ENCODE results near the gene PPFIA4.

Gene PPFIA4

DNA sequence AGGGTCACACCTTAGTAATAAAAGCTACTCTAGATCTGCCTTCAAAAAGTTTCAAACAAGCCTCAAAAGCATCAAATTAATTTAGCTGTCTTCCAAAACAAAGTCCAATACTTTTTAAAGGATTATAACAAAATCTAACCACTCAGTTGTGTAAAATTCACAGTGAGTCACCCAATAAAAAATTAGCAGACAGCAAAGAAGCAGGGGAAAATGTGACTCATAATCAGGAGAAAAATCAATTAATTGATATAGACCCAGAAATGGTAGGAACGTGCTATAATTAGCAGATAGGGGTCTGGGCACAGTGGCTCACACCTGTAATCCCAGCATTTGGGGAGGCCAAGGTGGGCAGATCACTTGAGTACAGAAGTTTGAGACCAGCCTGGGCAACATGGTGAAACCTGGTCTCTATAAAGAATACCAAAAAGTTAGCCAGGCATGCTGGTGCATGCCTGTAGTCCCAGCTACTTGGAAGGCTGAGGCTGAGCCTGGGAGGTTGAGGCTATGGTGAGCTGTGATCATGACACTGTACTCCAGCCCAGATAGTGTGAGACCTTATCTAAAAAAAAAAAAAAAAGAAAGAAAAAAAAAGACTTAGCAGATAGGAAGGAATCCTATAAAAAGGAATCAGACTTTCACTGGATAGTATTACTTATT, 67.6 kb downstream of the PPFIA4 start:
- in situ Hi-C loops (cut with MboI; ENCODE audit: low sequenced_read_pairs), result no loop called here

- in situ Hi-C loops (cut with MboI; ENCODE audit: low sequenced_read_pairs), result no loop called here
Measured at GRCh38 chr1:203095061-203095690, 68.9 kb downstream of the PPFIA4 start.

DNA sequence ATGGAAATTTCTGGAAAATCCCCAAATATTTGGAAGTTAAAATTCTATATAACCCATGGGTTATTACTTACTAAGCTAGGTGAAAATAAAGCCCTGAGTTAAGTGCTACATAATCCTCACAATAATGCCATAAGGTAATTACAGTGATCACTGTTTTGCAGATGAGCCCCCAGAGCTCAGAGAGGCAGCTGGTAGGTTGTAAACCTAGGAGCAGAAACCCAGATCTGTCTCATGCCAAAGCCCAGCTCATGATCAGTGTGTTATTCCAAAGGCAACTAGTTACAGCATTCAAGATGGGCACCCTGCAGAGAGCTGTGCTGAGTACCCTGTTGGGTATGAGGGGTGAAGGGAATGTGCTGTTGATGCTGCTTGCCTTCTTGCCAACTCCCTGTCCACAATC, 70.3 kb downstream of the PPFIA4 start:
- in situ Hi-C loops (cut with MboI; ENCODE audit: low sequenced_read_pairs), result no loop called here

DNA sequence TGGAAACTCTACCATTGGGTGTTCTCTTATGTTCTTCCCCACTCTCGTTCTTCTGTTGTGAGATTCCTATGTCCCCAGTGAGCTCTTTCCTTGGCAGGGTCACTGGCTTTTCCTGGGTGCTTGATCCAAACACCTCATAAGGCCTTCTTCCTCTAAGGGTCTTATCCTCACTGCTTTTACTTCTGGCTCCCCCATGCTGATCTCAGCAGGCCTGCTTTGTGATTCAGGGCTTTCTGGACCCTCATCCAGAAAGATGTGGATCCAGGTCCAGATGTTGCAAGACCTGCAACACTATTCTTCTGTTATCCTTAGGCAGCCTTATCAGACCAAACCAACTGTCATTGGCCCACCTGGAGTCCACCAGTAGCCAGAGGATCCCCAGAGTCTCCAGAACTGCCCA, 70.7 kb downstream of the PPFIA4 start:
- in situ Hi-C loops (cut with MboI; ENCODE audit: low sequenced_read_pairs), result no loop called here

GRCh38 chr1:203098445-203098844, 72.2 kb downstream of the PPFIA4 start:
- in situ Hi-C loops (cut with MboI; ENCODE audit: low sequenced_read_pairs), result no loop called here

DNA sequence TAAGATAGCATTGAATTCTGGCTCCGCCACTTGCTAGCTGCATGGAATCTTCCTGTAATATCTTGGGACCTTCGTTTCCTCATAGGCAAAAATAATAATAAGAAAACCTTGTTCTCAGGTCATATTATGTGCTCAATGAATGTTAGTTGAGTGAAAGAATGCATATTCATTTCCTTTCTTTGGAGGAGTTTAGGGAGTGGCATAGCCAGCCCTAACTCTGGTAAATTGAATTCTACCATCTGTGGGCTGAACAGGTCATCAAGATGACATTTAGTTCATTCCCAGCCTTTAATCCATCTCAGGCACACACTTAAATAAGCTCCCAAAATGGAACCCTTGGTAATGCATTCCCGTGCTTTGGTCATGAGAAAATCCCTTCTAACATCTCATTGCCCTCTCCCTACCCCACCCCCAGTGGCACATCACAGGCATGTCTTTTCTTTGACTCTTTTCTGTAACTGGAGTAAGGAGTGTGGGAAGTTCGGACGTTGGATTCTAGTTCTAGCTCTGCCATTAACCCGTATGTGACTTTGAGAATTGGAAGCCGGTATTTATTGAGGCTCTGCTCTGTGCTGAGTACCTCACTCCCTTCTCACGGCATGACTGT, 72.7 kb downstream of the PPFIA4 start:
- in situ Hi-C loops (cut with MboI; ENCODE audit: low sequenced_read_pairs), result no loop called here

DNA sequence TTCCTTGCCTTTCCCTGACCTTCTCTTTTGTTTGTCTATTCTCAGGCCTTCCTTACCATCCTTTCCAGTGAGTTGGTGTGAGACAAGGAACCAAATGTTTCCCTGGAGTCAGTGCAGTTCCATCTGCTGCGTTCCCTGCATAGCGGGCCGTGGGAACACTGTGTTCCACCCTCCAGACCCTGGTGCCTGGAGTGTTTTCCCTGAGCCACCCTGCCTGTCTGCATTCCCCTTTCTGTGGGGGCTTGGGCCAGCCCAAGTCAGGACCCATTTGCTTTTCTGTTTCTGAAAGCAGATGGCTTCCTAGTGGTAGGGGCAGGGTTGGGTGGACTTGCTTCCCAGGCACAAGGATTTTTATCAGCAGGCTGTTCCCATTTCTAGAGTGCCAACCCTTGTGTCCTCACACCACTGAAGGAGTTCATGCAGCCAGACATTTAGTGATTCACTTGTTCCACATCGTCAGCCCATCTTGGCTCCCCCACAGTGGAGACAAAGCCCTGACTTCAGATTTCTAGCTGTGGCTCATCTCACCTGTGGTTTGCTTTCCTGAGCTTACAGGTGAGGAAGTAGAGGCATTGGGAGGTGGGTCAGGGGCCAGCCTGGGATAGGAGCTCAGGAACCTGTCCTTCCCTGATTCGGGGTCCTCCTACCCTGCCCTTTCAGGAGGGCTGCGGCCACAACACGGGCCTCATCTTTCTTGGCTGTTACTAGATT, 73.7 kb downstream of the PPFIA4 start:
- in situ Hi-C loops (cut with MboI; ENCODE audit: low sequenced_read_pairs), result no loop called here

GRCh38 chr1:203100516-203100869, 74.2 kb downstream of the PPFIA4 start:
- in situ Hi-C loops (cut with MboI; ENCODE audit: low sequenced_read_pairs), result no loop called here

DNA sequence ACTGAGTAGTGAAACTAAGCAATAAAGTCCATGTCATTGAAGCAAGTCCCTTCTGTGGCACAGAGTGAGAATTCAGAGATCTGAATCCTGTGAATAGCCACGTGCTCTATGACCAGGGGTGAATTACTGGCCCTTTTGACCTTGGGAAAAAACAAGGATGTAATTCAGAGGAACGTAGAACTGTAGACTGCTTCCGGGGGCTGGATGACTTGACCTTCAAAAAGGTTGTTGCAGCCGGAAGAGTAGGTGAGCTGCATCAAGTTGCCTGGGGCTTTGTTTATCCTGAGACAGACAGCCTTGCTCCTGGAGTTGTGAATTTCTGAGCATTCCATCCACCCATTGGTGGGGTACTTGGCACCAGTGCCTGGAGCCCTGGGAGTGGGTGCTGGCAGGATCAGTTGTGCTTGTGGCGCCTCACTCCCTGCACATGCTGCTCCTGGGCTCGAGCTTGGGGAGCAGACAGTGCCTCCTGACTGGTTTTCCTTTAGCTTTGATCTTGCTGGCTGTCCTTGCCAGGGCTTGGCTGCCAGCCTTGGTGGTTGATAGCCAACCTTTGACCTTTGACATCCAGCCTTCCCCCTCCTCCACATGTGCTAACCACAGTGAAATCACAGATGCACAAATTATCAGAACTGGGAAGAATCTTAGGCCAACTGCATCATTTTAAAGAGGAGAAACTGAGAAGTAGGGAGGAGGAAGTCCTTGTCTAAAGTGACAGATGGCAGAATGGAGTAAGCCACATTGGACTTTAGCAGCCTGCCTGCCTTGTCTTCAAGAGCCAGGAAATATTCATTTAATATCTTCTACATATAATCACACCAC, 75.7 kb downstream of the PPFIA4 start:
- in situ Hi-C loops (cut with MboI; ENCODE audit: low sequenced_read_pairs), result no loop called here

DNA sequence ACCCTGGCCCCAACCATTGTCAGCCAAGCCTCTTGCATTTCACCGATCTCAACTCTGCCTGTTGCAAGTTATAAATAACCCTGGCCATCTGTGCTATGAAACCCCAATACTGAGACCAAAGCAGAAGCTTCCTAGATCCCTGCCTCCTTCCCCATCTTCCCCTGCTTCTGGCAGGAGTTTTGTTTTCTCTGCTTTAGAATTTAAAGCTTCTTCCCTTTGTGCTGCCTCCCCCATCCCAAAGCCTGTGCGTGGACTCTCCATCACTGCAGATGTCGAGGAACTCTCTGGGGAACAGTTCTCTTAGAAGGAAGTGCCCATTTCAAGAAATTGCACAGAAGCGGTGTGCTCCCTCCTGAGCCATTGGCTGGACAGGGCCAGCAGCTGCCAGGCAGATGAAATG, 76.9 kb downstream of the PPFIA4 start:
- in situ Hi-C loops (cut with MboI; ENCODE audit: low sequenced_read_pairs), result no loop called here

DNA sequence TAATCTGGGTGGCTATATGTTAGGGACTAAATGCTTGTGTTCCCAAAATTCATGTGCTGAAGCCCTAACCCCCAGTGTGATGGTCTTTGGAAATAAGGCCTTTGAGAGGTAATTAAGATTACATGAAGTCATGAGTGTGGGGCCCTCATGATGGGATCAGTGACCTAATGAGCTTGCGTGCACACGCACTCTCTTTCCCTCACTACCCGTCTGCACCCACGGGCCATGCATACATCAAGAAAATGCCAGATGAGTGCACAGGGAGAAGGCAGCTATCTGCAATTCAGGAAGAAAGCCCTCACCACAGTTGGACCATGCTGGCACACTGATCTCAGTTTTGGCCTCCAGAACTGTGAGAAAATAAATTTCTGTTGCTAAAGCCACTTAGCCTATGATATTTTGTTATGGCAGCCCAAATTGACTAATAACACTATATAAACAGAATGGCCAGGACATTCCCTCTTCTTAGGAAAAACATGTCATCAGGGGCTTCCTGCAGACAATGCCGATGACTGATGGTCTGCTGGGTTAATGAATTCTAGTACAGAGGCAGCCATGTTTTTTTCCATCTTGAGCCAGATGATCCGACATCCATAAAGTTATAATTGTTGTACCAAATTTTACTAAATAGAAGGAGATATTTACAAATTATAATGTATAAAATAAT, 77.7 kb downstream of the PPFIA4 start:
- in situ Hi-C loops (cut with MboI; ENCODE audit: low sequenced_read_pairs), result no loop called here

GRCh38 chr1:203104789-203105390, 78.6 kb downstream of the PPFIA4 start:
- in situ Hi-C loops (cut with MboI; ENCODE audit: low sequenced_read_pairs), result no loop called here

DNA sequence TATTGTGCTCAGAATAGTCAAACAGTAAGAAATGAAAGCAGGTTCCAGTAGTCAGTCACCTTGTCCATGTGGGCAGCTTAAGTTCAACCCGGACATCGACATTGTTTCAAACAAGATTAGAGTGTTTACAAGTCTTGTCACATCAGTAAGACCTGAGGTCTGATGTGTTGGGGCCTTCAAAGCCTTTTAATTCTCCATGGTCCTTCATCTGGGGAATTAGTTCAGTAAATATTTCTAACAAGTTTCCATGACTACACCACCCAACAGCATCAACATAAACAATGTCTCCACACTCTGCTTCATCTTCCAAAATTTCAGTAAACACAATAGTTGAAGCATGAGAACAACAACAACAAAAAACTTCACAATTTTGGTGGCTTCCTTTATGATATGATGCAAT, 86.2 kb downstream of the PPFIA4 start:
- in situ Hi-C loops (cut with MboI; ENCODE audit: low sequenced_read_pairs), result no loop called here

- in situ Hi-C loops (cut with MboI; ENCODE audit: low sequenced_read_pairs), result no loop called here
Measured at GRCh38 chr1:203113308-203113707, 87.0 kb downstream of the PPFIA4 start.

GRCh38 chr1:203114202-203114601, 87.9 kb downstream of the PPFIA4 start:
- in situ Hi-C loops (cut with MboI; ENCODE audit: low sequenced_read_pairs), result no loop called here

- in situ Hi-C loops (cut with MboI; ENCODE audit: low sequenced_read_pairs), result no loop called here
Measured at GRCh38 chr1:203116091-203116820, 90.0 kb downstream of the PPFIA4 start.

- in situ Hi-C loops (cut with MboI; ENCODE audit: low sequenced_read_pairs), result no loop called here
Measured at GRCh38 chr1:203117611-203118575, 91.6 kb downstream of the PPFIA4 start.
